IMR-90 (cell line): ENCODE results near the gene SLC39A3. TPM values are rescaled to one million over a fixed set of nuclear protein-coding genes. Genes with fewer than 3 reads are reported as not detected.

ENCODE experiments used
- ATAC-seq: fragments of 200-7000 bp; cut with Tn5 transposase; 2 replicates; pipeline ENCODE4 v1.9.1; 2020; ENCODE audit warnings: low read depth, mild to moderate bottlenecking, moderate library complexity
- BruUV-seq: library from RNA; stranded (reverse); fragments of 400-500 nt; replicated peaks from 2 replicates; lab custom pipeline; 2021; lab: Mats Ljungman, UMichigan
- CTCF ChIA-PET: fragments of 300-600 bp; formaldehyde crosslinking; extraction: SDS; loops from one replicate; lab custom pipeline; 2021; ENCODE audit warnings: antibody characterized with exemption; lab: Yijun Ruan, JAX
- POLR2A ChIA-PET: fragments of 300-600 bp; sonication (Branson Sonifier 250); formaldehyde crosslinking; loops from one replicate; lab custom pipeline; 2022; ENCODE audit warnings: antibody characterized with exemption; ENCODE audit not compliant: unreplicated experiment; lab: Charles Lee
- DNase-seq: peaks from one replicate; pipeline ENCODE4 v3.0.0; 2013
- H2AFZ ChIP-seq: replicated peaks from 2 replicates; pipeline ENCODE3; 2013; ENCODE audit warnings: low read length, mild to moderate bottlenecking; ENCODE audit not compliant: poor library complexity
- H2AK5ac ChIP-seq: 2 replicates; pipeline ENCODE4 v1.6.1; 2013; ENCODE audit warnings: low read depth, low read length, inconsistent platforms
- H2AK9ac ChIP-seq: replicated peaks from 2 replicates; pipeline ENCODE3; 2013; ENCODE audit warnings: mild to moderate bottlenecking, low read depth, low read length, moderate library complexity; ENCODE audit not compliant: poor library complexity
- H2BK120ac ChIP-seq: 2 replicates; pipeline ENCODE4 v1.6.1; 2013; ENCODE audit warnings: low read depth, low read length, inconsistent platforms
- H2BK15ac ChIP-seq: 3 replicates; pipeline ENCODE4 v1.6.1; 2013; ENCODE audit warnings: low read depth, low read length, inconsistent platforms
- H2BK20ac ChIP-seq: 2 replicates; pipeline ENCODE4 v1.6.1; 2013; ENCODE audit warnings: low read depth, mild to moderate bottlenecking, inconsistent platforms, low read length, moderate library complexity
- H2BK5ac ChIP-seq: 2 replicates; pipeline ENCODE4 v1.6.1; 2013; ENCODE audit warnings: mild to moderate bottlenecking, low read depth, low read length, inconsistent platforms; ENCODE audit not compliant: poor library complexity, severe bottlenecking
- H3K14ac ChIP-seq: replicated peaks from 2 replicates; pipeline ENCODE4 v1.6.1; 2013; ENCODE audit warnings: low read depth, low read length, inconsistent platforms
- H3K18ac ChIP-seq: 2 replicates; pipeline ENCODE4 v1.6.1; 2013; ENCODE audit warnings: low read depth, low read length, control low read depth
- H3K23ac ChIP-seq: 2 replicates; pipeline ENCODE4 v1.6.1; 2013; ENCODE audit warnings: low read depth, low read length, inconsistent platforms
- H3K27ac ChIP-seq: 2 replicates; pipeline ENCODE4 v1.5.1; 2013; ENCODE audit warnings: mild to moderate bottlenecking, control low read depth, low read length; ENCODE audit not compliant: insufficient read depth
- H3K27me3 ChIP-seq: 2 replicates; pipeline ENCODE4 v1.6.1; 2013; ENCODE audit warnings: low read length; ENCODE audit not compliant: control insufficient read depth, insufficient read depth
- H3K36me3 ChIP-seq: 2 replicates; pipeline ENCODE4 v1.6.1; 2013; ENCODE audit warnings: low read length, mixed read lengths; ENCODE audit not compliant: control insufficient read depth, insufficient read depth
- H3K4ac ChIP-seq: 2 replicates; pipeline ENCODE4 v1.6.1; 2013; ENCODE audit warnings: low read depth, low read length, inconsistent platforms
- H3K4me1 ChIP-seq: 2 replicates; pipeline ENCODE4 v1.6.1; 2013; ENCODE audit warnings: low read length, mixed read lengths; ENCODE audit not compliant: control insufficient read depth, insufficient read depth
- H3K4me2 ChIP-seq: 2 replicates; pipeline ENCODE4 v1.6.1; 2013; ENCODE audit warnings: low read depth, mild to moderate bottlenecking, control low read depth, low read length, moderate library complexity
- H3K4me3 ChIP-seq: 2 replicates; pipeline ENCODE4 v1.5.1; 2013; ENCODE audit warnings: low read depth, mild to moderate bottlenecking, control low read depth, low read length, moderate library complexity; ENCODE audit not compliant: insufficient read depth
- H3K56ac ChIP-seq: 2 replicates; pipeline ENCODE4 v1.6.1; 2013; ENCODE audit warnings: low read length, inconsistent platforms; ENCODE audit not compliant: insufficient read depth; ENCODE audit errors: extremely low read depth
- H3K79me1 ChIP-seq, 2 experiments: 2 replicates each; pipeline ENCODE4 v1.6.1; 2013; ENCODE audit warnings: low read length in 2 of 2, inconsistent platforms in 1 of 2, low read depth in 1 of 2
- H3K9ac ChIP-seq: 2 replicates; pipeline ENCODE4 v1.6.1; 2013; ENCODE audit warnings: low read depth, low read length, control low read depth
- H3K9me1 ChIP-seq: 2 replicates; pipeline ENCODE4 v1.6.1; 2013; ENCODE audit warnings: low read length, inconsistent platforms; ENCODE audit not compliant: insufficient read depth
- H3K9me3 ChIP-seq: 2 replicates; pipeline ENCODE4 v1.6.1; 2013; ENCODE audit warnings: low read length; ENCODE audit not compliant: control insufficient read depth, insufficient read depth
- H4K20me1 ChIP-seq: 2 replicates; pipeline ENCODE4 v1.6.1; 2013; ENCODE audit warnings: low read length, inconsistent platforms; ENCODE audit not compliant: insufficient read depth
- H4K5ac ChIP-seq: 2 replicates; pipeline ENCODE4 v1.6.1; 2013; ENCODE audit warnings: mild to moderate bottlenecking, low read depth, low read length, control low read depth
- H4K8ac ChIP-seq, 2 experiments: 2 replicates each; pipeline ENCODE4 v1.6.1; 2013; ENCODE audit warnings: low read depth in 2 of 2, low read length in 2 of 2, control low read depth in 1 of 2, inconsistent platforms in 1 of 2
- H4K91ac ChIP-seq: 2 replicates; pipeline ENCODE4 v1.6.1; 2013; ENCODE audit warnings: low read depth, low read length, inconsistent platforms; ENCODE audit not compliant: insufficient read depth
- CHD1 ChIP-seq: IDR thresholded peaks from 2 replicates; pipeline ENCODE4 v1.6.1; 2012; ENCODE audit warnings: low read depth, low read length, improper control_type of control experiment
- MAFK ChIP-seq: IDR thresholded peaks from 2 replicates; pipeline ENCODE4 v1.6.1; 2012; ENCODE audit warnings: low read depth, low read length, improper control_type of control experiment
- MXI1 ChIP-seq: IDR thresholded peaks from 2 replicates; pipeline ENCODE4 v1.6.1; 2012; ENCODE audit warnings: low read depth, mild to moderate bottlenecking, low read length, moderate library complexity, borderline replicate concordance
- NFE2L2 ChIP-seq: fragments of 150-350 bp; IDR thresholded peaks from 2 replicates; pipeline ENCODE4 v1.6.1; 2016; ENCODE audit warnings: low read depth, mild to moderate bottlenecking, low read length
- RCOR1 ChIP-seq: IDR thresholded peaks from 2 replicates; pipeline ENCODE4 v1.6.1; 2012; ENCODE audit warnings: mild to moderate bottlenecking, low read length, improper control_type of control experiment; ENCODE audit not compliant: insufficient replicate concordance
- SMC3 ChIP-seq: fragments of 150-350 bp; IDR thresholded peaks from 2 replicates; pipeline ENCODE4 v1.6.1; 2016; ENCODE audit warnings: low read depth, mild to moderate bottlenecking, antibody characterized with exemption, low read length, moderate library complexity
- USF2 ChIP-seq: fragments of 150-350 bp; IDR thresholded peaks from 2 replicates; pipeline ENCODE4 v1.6.1; 2017; ENCODE audit warnings: mild to moderate bottlenecking, antibody characterized with exemption, low read length, low read depth
- WGBS, 2 experiments: methylation state at CpG; one replicate each; pipeline versions ENCODE4 v1.1.5 to v1.1.7; 2013; ENCODE audit warnings: missing lambda C conversion rate in 2 of 2; ENCODE audit not compliant: insufficient read length in 1 of 2; ENCODE audit errors: extremely low coverage in 2 of 2; 5-methylcytosine and 5-hydroxymethylcytosine counted together
- dilution Hi-C: fragments of 300-500 bp; cut with HindIII; formaldehyde crosslinking; loops from one replicate; pipeline ENCODE4 v1.14.3; 2018; ENCODE audit warnings: low sequenced_read_pairs; ENCODE audit not compliant: unreplicated experiment
- in situ Hi-C: fragments of 300-500 bp; cut with MboI; formaldehyde crosslinking; loops from 3 replicates; pipeline ENCODE4 v1.14.3; 2019; ENCODE audit warnings: low sequenced_read_pairs, inconsistent platforms, mixed read lengths
- intact Hi-C: fragments of 100-400 bp; cut with micrococcal nuclease; formaldehyde crosslinking; loops from 2 replicates; pipeline ENCODE4 v1.10.0; 2022
- polyA plus RNA-seq, 3 experiments: library from polyadenylated mRNA; depleted of rRNA; stranded (reverse); fragments of >200 nt; gene quantifications; 2 replicates each; pipeline ENCODE4 v1.2.3, GENCODE V29; 2012; ENCODE audit warnings: low replicate concordance in 1 of 3
- total RNA-seq: library from RNA; depleted of rRNA; stranded (reverse); fragments of >200 nt; gene quantifications from 2 replicates; pipeline ENCODE4 v1.2.3, GENCODE V29; 2012

SLC39A3 gene
- total and polyA plus RNA-seq, 2 of the 4 experiments (the other 2 are of a cell fraction) = 12.4 to 38.2 TPM

GRCh38 chr19:2779121-2779740, 39.4 kb upstream of the SLC39A3 start:
- no peak overlapping the region for H2BK20ac ChIP-seq
- no peak overlapping the region for H3K23ac ChIP-seq
- no peak overlapping the region for H4K91ac ChIP-seq
- no peak overlapping the region for H3K9ac ChIP-seq
- H2AK5ac ChIP-seq = no peak overlapping the region
- POLR2A ChIA-PET = no interaction called here
- H3K9me3 ChIP-seq = no peaks in the 10 kb centered on the region
- H2BK5ac ChIP-seq = no peak overlapping the region
- in situ Hi-C loops = no loop called here
- H2BK120ac ChIP-seq = no peak overlapping the region
- intact Hi-C loops = no loop called here
- H3K18ac ChIP-seq = no peak overlapping the region
- H2AFZ ChIP-seq = no peak overlapping the region
- no peak overlapping the region for H3K4ac ChIP-seq
- CTCF ChIA-PET = no interaction called here
- ATAC-seq = no peak
- no peak for DNase-seq
- peaks cover 5 to 77% of the 10 kb centered on the region in 2 experiments; a peak in 2 of 4 replicates for H3K79me1 ChIP-seq
- H3K4me1 ChIP-seq = peaks cover 4% of the 10 kb centered on the region; the same call in 1 of the 2 replicates
- WGBS, 2 experiments = 84% methylated on average over 7 of the region's 14 CpGs; no CpG with 5 or more reads in 1 of the 2 experiments
- no peak overlapping the region for H3K4me2 ChIP-seq
- H3K14ac ChIP-seq = no peak overlapping the region
- no peak overlapping the region for H2AK9ac ChIP-seq
- dilution Hi-C loops = no loop called here
- no peak overlapping the region for H2BK15ac ChIP-seq
- peaks cover 6% of the 10 kb centered on the region; the same call in 1 of the 2 replicates for H3K9me1 ChIP-seq
- H3K27ac ChIP-seq = no peak overlapping the region
- H3K36me3 ChIP-seq = peaks cover 6% of the 10 kb centered on the region
- no peaks in the 10 kb centered on the region for H3K27me3 ChIP-seq
- no peak for TF ChIP-seq CHD1
- no peak for TF ChIP-seq MXI1
- no peak for TF ChIP-seq NFE2L2
- TF ChIP-seq SMC3 = no peak
- TF ChIP-seq MAFK = no peak
- no peak for TF ChIP-seq RCOR1
- no peak for TF ChIP-seq USF2
- no peak overlapping the region for H3K56ac ChIP-seq
- no TSS peak for BruUV-seq
- no peak overlapping the region for H4K5ac ChIP-seq
- peaks cover 78% of the 10 kb centered on the region for H4K20me1 ChIP-seq
- no peak overlapping the region for H4K8ac ChIP-seq
- H3K4me3 ChIP-seq = no peak overlapping the region
